ENCODE measurements around the gene PTPRT.

- no peak for TF ChIP-seq POLR2A (IDR thresholded peaks at IDR 0.05)
- TF ChIP-seq CTCF (IDR thresholded peaks at IDR 0.05), result no peak
These were observed 742.4 kb downstream of the PTPRT start for GRCh38 chr20:42447270-42447669.
